K562 (cell line): Measurements from ENCODE around the gene NEB. TPM values are rescaled to one million over a fixed set of nuclear protein-coding genes. Genes with fewer than 3 reads are reported as not detected.

Source experiments
- ERF ChIP-seq: fragments of 450-650 bp; formaldehyde crosslinking; IDR thresholded peaks from 2 replicates; pipeline ENCODE4 v1.4.0; 2020; ENCODE audit warnings: mild to moderate bottlenecking, mixed read lengths
- HNRNPH1 ChIP-seq: fragments of 200-400 bp; formaldehyde crosslinking; optimal IDR thresholded peaks from 2 replicates; pipeline ENCODE3; 2017; ENCODE audit warnings: low read depth, mild to moderate bottlenecking, low read length, moderate library complexity
- POLR2AphosphoS2 ChIP-seq: IDR thresholded peaks from 2 replicates; pipeline ENCODE4 v1.6.1; 2012; ENCODE audit warnings: low read length, improper control_type of control experiment
- POLR3A ChIP-seq: IDR thresholded peaks from 2 replicates; pipeline ENCODE4 v1.6.1; 2011; ENCODE audit warnings: borderline replicate concordance, mild to moderate bottlenecking, moderate library complexity; ENCODE audit not compliant: insufficient read length, insufficient read depth; ENCODE audit errors: extremely low read depth
- POU5F1 ChIP-seq: fragments of 150-350 bp; IDR thresholded peaks from 2 replicates; pipeline ENCODE4 v1.6.1; 2014; ENCODE audit warnings: borderline replicate concordance, low read length, low read depth, mild to moderate bottlenecking; ENCODE audit not compliant: partially characterized antibody
- ZNF212 ChIP-seq: fragments of 450-650 bp; formaldehyde crosslinking; IDR thresholded peaks from 2 replicates; pipeline ENCODE4 v1.4.0; 2020; ENCODE audit warnings: mild to moderate bottlenecking
- ZNF444 ChIP-seq: fragments of 250-450 bp; sonication (Bioruptor Pico); IDR thresholded peaks from 2 replicates; pipeline ENCODE4 v1.4.0; 2020; ENCODE audit warnings: mild to moderate bottlenecking, moderate library complexity
- ZNF584 ChIP-seq: fragments of 200-800 bp; sonication (Bioruptor generic); IDR thresholded peaks from 2 replicates; pipeline ENCODE4 v1.6.1; 2016; ENCODE audit warnings: low read depth, mild to moderate bottlenecking, missing genetic modification characterization, missing compliant biosample characterization
- polyA plus RNA-seq, 8 experiments: library from polyadenylated mRNA; depleted of rRNA in 4 of 8; stranded (reverse) in 5 of 8; unstranded in 3 of 8; fragments of >200 nt; fragmentation: Nextera tagmentation in 2 of 8; fragmentation: Illumina TruSeq in 1 of 8; extraction: Ambion mirVana in 2 of 8; extraction: Trizol in 1 of 8; gene quantifications; 2 replicates each; pipeline versions ENCODE4 v1.2.1 to v1.2.3, GENCODE V29; 2011 to 2014; ENCODE audit warnings: inconsistent platforms in 1 of 8, missing spikeins in 1 of 8
- total RNA-seq, 7 experiments: library from RNA; depleted of rRNA in 6 of 7; stranded (reverse); fragments of >200 nt in 6 of 7; fragmentation: Illumina TruSeq in 2 of 7; extraction: Trizol in 2 of 7; gene quantifications; 2 replicates each; pipeline versions ENCODE4 v1.2.1 to v1.2.3, GENCODE V29; 2011 to 2021; ENCODE audit warnings: low replicate concordance in 1 of 7
- TF ChIP-seq, protein P1 (sequence below): sonication (generic); formaldehyde crosslinking; IDR thresholded peaks from 2 replicates; pipeline ENCODE4 v1.8.1; 2023; ENCODE audit warnings: mild to moderate bottlenecking, missing genetic modification reagents
- TF ChIP-seq, protein P2 (sequence below): fragments of 450-650 bp; IDR thresholded peaks from 2 replicates; pipeline ENCODE4 v1.6.1; 2016; ENCODE audit warnings: antibody characterized with exemption
- TF ChIP-seq, protein P3 (sequence below): fragments of 450-650 bp; IDR thresholded peaks from 2 replicates; pipeline ENCODE4 v1.6.1; 2016; ENCODE audit warnings: mild to moderate bottlenecking, moderate library complexity
- TF ChIP-seq, protein P4 (sequence below): sonication (generic); formaldehyde crosslinking; IDR thresholded peaks from 2 replicates; pipeline ENCODE4 v1.8.0; 2023; ENCODE audit warnings: mild to moderate bottlenecking, missing genetic modification reagents

Gene NEB
- total and polyA plus RNA-seq, 9 of the 15 experiments (the other 6 are each of a cell fraction or from before 2014, with no cell fraction given), result 1.7 to 3.8 (median 2.9) TPM

DNA sequence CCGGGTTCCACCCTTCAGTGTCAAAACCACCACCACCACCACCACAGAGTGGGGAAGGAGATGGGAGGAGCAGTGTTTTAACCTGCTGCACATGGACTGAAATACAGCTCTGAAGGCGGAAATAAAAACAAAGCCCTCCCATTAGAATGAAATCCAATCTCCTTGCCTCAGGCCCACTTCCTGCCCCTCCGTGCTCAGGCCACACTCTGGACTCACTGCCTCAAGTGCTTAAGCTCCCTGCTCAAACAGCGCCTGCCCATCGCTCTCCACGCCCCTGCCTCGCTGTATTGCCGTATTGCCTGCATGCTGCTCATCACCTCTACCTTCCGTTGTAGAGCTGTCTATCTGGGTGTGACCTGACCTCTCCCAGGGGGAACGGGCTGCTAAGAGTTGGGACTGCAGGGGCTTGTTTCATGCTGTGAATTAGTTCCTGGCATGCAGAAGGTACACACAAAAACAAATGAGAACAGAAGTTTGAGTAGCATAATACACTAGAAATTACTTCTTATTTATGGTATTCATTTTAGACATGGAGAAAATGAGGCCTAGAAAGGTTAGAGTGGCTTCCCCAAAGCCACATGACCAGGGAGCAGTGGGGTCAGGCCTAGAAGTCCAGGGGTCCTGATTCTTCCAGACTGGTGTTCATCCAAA, 31.6 kb upstream of the NEB start (continued):
- TF ChIP-seq POLR3A (no peak), POLR2AphosphoS2 (no peak), ERF (CRISPR knock-in tag) (0 out of 2 replicates have a peak, but pooled peaks have one; percentile 17), ZNF444 (CRISPR knock-in tag) (no peak), ZNF212 (CRISPR knock-in tag) (no peak), HNRNPH1 (no peak), ZNF584 (CRISPR knock-in tag) (peak; percentile 12; the same call in 1 of the 2 replicates), POU5F1 (no peak)
- TF ChIP-seq, protein P1, sequence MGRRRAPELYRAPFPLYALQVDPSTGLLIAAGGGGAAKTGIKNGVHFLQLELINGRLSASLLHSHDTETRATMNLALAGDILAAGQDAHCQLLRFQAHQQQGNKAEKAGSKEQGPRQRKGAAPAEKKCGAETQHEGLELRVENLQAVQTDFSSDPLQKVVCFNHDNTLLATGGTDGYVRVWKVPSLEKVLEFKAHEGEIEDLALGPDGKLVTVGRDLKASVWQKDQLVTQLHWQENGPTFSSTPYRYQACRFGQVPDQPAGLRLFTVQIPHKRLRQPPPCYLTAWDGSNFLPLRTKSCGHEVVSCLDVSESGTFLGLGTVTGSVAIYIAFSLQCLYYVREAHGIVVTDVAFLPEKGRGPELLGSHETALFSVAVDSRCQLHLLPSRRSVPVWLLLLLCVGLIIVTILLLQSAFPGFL, result no peak
- TF ChIP-seq, protein P2, sequence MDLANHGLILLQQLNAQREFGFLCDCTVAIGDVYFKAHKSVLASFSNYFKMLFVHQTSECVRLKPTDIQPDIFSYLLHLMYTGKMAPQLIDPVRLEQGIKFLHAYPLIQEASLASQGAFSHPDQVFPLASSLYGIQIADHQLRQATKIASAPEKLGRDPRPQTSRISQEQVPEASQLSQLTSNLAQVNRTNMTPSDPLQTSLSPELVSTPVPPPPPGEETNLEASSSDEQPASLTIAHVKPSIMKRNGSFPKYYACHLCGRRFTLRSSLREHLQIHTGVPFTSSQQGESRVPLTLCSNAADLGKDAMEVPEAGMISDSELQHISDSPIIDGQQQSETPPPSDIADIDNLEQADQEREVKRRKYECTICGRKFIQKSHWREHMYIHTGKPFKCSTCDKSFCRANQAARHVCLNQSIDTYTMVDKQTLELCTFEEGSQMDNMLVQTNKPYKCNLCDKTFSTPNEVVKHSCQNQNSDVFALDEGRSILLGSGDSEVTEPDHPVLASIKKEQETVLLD, result no peak
- TF ChIP-seq, protein P3, sequence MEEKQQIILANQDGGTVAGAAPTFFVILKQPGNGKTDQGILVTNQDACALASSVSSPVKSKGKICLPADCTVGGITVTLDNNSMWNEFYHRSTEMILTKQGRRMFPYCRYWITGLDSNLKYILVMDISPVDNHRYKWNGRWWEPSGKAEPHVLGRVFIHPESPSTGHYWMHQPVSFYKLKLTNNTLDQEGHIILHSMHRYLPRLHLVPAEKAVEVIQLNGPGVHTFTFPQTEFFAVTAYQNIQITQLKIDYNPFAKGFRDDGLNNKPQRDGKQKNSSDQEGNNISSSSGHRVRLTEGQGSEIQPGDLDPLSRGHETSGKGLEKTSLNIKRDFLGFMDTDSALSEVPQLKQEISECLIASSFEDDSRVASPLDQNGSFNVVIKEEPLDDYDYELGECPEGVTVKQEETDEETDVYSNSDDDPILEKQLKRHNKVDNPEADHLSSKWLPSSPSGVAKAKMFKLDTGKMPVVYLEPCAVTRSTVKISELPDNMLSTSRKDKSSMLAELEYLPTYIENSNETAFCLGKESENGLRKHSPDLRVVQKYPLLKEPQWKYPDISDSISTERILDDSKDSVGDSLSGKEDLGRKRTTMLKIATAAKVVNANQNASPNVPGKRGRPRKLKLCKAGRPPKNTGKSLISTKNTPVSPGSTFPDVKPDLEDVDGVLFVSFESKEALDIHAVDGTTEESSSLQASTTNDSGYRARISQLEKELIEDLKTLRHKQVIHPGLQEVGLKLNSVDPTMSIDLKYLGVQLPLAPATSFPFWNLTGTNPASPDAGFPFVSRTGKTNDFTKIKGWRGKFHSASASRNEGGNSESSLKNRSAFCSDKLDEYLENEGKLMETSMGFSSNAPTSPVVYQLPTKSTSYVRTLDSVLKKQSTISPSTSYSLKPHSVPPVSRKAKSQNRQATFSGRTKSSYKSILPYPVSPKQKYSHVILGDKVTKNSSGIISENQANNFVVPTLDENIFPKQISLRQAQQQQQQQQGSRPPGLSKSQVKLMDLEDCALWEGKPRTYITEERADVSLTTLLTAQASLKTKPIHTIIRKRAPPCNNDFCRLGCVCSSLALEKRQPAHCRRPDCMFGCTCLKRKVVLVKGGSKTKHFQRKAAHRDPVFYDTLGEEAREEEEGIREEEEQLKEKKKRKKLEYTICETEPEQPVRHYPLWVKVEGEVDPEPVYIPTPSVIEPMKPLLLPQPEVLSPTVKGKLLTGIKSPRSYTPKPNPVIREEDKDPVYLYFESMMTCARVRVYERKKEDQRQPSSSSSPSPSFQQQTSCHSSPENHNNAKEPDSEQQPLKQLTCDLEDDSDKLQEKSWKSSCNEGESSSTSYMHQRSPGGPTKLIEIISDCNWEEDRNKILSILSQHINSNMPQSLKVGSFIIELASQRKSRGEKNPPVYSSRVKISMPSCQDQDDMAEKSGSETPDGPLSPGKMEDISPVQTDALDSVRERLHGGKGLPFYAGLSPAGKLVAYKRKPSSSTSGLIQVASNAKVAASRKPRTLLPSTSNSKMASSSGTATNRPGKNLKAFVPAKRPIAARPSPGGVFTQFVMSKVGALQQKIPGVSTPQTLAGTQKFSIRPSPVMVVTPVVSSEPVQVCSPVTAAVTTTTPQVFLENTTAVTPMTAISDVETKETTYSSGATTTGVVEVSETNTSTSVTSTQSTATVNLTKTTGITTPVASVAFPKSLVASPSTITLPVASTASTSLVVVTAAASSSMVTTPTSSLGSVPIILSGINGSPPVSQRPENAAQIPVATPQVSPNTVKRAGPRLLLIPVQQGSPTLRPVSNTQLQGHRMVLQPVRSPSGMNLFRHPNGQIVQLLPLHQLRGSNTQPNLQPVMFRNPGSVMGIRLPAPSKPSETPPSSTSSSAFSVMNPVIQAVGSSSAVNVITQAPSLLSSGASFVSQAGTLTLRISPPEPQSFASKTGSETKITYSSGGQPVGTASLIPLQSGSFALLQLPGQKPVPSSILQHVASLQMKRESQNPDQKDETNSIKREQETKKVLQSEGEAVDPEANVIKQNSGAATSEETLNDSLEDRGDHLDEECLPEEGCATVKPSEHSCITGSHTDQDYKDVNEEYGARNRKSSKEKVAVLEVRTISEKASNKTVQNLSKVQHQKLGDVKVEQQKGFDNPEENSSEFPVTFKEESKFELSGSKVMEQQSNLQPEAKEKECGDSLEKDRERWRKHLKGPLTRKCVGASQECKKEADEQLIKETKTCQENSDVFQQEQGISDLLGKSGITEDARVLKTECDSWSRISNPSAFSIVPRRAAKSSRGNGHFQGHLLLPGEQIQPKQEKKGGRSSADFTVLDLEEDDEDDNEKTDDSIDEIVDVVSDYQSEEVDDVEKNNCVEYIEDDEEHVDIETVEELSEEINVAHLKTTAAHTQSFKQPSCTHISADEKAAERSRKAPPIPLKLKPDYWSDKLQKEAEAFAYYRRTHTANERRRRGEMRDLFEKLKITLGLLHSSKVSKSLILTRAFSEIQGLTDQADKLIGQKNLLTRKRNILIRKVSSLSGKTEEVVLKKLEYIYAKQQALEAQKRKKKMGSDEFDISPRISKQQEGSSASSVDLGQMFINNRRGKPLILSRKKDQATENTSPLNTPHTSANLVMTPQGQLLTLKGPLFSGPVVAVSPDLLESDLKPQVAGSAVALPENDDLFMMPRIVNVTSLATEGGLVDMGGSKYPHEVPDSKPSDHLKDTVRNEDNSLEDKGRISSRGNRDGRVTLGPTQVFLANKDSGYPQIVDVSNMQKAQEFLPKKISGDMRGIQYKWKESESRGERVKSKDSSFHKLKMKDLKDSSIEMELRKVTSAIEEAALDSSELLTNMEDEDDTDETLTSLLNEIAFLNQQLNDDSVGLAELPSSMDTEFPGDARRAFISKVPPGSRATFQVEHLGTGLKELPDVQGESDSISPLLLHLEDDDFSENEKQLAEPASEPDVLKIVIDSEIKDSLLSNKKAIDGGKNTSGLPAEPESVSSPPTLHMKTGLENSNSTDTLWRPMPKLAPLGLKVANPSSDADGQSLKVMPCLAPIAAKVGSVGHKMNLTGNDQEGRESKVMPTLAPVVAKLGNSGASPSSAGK, result peak; percentile 13; the same call in 1 of the 2 replicates
- TF ChIP-seq, protein P4, sequence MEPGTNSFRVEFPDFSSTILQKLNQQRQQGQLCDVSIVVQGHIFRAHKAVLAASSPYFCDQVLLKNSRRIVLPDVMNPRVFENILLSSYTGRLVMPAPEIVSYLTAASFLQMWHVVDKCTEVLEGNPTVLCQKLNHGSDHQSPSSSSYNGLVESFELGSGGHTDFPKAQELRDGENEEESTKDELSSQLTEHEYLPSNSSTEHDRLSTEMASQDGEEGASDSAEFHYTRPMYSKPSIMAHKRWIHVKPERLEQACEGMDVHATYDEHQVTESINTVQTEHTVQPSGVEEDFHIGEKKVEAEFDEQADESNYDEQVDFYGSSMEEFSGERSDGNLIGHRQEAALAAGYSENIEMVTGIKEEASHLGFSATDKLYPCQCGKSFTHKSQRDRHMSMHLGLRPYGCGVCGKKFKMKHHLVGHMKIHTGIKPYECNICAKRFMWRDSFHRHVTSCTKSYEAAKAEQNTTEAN (CRISPR knock-in tag), result no peak
